ENCODE measurements around the gene MRGPRD.

DNA sequence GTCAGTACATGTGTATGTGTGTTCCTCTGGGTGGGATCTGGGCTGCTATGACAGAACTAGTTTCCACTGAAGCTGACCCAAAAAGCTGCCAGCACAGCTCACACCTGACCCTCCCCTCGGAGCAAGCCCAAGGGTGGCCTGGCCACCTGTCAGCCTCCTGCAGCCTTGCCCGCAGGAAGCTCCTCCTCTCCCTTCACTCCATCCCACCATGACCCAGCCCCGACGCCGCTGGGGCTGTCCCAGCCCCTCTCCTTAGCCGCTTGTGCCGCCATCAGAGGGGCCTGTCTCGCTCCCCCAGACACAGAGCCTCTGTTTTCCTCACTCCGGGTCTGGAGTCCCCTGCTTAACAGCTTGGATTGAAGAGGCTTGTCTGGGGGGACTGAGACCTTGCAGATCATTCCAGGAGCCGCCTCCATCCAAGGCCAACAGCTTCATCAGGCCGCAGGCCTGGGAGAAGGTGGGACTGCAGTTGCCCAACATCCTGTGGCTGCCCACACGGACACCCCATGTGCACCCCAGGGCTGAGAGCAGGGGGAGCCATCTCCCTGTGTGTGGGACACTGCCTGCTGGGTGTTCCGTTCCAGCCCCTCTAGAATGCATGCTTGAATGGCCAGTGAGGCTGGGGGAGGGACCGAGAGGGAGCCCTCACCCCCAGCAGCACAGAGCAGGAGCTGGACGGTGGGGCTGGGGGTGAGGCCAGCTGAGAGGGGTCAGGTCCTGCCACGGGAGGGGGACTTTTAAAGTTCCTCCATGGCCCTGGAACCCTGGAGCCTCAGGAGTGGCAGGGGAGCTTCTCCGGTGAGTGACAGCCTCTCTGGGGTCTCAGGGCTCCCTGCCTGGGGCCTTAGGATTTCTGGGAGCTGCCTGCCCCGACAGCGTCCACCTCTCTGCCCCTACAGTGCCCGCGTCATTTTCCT lies 31.6 kb upstream of the MRGPRD start:
- TF ChIP-seq SIN3A (IDR thresholded peaks at IDR 0.05; ENCODE audit: low read depth) (no peak), POLR2A (IDR thresholded peaks at IDR 0.05; ENCODE audit: borderline replicate concordance, extremely low read depth, insufficient read depth, insufficient read length) (no peak), EZH2 (IDR thresholded peaks at IDR 0.05) (no peak), POLR2AphosphoS5 (IDR thresholded peaks at IDR 0.05; ENCODE audit: low read depth, low read length) (no peak)
- TF ChIP-seq, protein P1, sequence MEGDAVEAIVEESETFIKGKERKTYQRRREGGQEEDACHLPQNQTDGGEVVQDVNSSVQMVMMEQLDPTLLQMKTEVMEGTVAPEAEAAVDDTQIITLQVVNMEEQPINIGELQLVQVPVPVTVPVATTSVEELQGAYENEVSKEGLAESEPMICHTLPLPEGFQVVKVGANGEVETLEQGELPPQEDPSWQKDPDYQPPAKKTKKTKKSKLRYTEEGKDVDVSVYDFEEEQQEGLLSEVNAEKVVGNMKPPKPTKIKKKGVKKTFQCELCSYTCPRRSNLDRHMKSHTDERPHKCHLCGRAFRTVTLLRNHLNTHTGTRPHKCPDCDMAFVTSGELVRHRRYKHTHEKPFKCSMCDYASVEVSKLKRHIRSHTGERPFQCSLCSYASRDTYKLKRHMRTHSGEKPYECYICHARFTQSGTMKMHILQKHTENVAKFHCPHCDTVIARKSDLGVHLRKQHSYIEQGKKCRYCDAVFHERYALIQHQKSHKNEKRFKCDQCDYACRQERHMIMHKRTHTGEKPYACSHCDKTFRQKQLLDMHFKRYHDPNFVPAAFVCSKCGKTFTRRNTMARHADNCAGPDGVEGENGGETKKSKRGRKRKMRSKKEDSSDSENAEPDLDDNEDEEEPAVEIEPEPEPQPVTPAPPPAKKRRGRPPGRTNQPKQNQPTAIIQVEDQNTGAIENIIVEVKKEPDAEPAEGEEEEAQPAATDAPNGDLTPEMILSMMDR (IDR thresholded peaks at IDR 0.05 in 2 of 3, conservative IDR thresholded peaks at IDR 0.05 in 1 of 3; ENCODE audit: borderline replicate concordance in 1 of 3, insufficient read depth in 1 of 3, low read depth in 2 of 3, low read length in 2 of 3) = no peak

Measured in HCT116 (cell line).